22Rv1 (cell line): ENCODE results near the gene CEP128.

ENCODE experiments used
- H3K27ac ChIP-seq: fragments of 450-650 bp; 2 replicates; pipeline ENCODE4 v1.5.1; 2017
- ZFX ChIP-seq: fragments of 450-650 bp; IDR thresholded peaks from 2 replicates; pipeline ENCODE4 v1.6.1; 2017; ENCODE audit warnings: antibody characterized with exemption, borderline replicate concordance
- TF ChIP-seq, protein P1 (sequence below): fragments of 450-650 bp; IDR thresholded peaks from 2 replicates; pipeline ENCODE4 v1.5.1; 2017; ENCODE audit warnings: mild to moderate bottlenecking

CEP128 gene

DNA sequence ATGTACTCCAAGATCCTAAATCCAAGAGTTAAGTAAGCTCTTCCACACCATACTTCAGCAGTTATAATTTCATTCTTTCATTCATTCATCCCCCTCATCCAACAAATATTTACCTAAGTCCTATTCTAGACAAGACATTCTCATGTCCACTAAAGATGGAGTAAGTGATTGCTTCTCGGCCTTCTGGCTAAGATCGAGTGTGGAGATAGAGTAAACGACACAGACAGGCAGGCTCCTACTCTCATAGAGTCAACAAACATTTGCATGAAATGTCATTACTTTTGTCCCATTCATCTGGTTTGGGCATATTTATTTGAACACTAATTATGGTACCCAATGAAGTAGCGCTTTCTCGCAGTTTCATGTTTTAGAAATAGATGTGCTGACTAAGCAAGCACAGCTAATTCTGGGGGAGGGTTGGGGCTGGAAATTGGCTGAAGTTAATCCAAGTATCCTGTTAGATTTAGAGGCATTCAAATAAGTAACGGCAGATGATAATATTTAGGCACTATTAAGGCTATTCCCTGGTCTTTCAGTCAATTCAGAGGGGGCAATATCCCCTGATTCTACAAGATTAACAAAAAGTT is 176.5 kb downstream of the CEP128 start:
- TF ChIP-seq ZFX = no peak
- TF ChIP-seq, protein P1, sequence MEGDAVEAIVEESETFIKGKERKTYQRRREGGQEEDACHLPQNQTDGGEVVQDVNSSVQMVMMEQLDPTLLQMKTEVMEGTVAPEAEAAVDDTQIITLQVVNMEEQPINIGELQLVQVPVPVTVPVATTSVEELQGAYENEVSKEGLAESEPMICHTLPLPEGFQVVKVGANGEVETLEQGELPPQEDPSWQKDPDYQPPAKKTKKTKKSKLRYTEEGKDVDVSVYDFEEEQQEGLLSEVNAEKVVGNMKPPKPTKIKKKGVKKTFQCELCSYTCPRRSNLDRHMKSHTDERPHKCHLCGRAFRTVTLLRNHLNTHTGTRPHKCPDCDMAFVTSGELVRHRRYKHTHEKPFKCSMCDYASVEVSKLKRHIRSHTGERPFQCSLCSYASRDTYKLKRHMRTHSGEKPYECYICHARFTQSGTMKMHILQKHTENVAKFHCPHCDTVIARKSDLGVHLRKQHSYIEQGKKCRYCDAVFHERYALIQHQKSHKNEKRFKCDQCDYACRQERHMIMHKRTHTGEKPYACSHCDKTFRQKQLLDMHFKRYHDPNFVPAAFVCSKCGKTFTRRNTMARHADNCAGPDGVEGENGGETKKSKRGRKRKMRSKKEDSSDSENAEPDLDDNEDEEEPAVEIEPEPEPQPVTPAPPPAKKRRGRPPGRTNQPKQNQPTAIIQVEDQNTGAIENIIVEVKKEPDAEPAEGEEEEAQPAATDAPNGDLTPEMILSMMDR = no peak

DNA sequence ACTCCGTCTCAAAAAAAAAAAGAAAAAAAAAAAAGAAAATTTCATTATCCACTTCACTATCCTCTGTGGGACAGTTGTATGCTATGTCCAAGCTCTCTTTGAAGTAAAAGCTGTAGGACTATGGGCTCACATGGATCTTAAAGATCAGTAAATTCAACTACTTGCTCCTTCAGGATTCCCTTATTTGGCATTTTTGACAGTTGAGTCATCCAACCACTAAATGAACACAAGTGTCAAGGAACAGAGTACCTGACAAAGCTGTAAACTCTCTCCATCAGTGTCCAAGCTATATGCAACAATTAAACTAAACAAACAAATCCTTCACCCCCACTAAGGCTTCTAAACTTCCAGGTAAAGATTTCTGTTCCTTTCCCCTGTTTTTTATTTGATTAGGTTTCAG is 177.0 kb downstream of the CEP128 start:
- no peak for TF ChIP-seq ZFX
- TF ChIP-seq, protein P1 = no peak

More for the DNA sequence above, 176.5 kb downstream of the CEP128 start:
- H3K27ac ChIP-seq = no peak overlapping the region

DNA sequence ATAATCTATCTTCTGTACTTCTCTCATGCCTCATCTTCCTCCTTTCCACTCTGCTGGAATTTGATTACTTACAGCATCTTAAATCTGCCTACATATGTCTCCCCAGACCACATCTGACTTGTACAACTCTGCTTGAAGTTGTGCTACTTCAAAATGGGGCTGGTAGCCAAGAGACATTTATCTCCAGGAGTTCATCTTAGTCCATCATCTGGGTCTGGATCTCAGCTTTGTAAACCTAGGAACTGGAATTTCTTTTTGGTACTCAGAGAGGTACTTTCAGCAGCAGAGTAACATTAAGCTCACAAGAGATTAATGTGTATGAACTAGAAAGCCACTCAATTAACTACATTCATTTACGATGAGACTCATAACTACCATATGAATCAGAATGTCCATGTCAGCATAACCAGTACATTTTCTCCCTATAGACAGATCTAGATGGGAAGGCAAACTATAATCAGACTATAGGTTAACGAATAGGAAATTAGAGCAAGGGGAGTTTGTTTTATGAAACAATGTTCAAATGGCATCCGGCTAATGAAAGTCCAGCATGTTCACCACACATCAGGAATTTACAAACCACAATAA is 178.8 kb downstream of the CEP128 start:
- no peak for TF ChIP-seq ZFX
- no peak overlapping the region for H3K27ac ChIP-seq

More for the DNA sequence above, 177.0 kb downstream of the CEP128 start:
- no peak overlapping the region for H3K27ac ChIP-seq

DNA sequence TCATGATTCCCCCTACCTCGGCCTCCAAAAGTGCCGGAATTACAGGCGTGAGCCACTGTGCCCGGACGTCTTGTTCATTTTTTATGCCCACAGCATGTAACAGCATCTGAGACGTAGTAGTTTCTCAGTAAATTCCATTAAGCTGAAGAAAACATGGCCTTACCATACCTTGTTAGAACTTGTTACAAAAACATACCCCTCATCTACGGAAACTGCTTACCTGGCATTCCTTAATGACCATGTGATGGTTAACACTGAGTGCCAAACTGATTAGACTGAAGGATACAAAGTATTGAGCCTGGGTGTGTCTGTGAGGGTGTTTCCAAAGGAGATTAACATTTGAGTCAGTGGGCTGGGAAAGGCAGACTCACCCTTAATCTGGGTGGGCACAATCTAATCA is 186.8 kb downstream of the CEP128 start:
- TF ChIP-seq ZFX = no peak
- TF ChIP-seq, protein P1 = no peak
- no peak overlapping the region for H3K27ac ChIP-seq

DNA sequence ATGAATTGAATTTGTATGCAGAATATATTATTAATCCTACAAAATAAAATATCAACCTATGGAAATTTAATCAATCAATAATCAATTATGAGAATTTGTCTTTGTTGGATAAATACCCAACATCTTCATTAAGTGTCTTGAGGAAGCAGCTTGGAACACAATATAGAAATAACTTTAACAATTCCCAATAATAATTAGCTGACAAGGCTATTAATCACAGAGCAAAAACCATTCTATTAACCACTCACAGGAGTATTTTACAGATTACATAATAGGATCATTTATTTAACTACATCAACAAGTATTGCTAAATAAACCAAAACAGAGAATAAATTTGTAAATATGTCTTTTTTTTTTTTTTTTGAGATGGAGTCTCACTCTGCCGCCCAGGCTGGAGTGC is 190.3 kb downstream of the CEP128 start:
- TF ChIP-seq ZFX = no peak
- TF ChIP-seq, protein P1 = no peak
- no peak overlapping the region for H3K27ac ChIP-seq

DNA sequence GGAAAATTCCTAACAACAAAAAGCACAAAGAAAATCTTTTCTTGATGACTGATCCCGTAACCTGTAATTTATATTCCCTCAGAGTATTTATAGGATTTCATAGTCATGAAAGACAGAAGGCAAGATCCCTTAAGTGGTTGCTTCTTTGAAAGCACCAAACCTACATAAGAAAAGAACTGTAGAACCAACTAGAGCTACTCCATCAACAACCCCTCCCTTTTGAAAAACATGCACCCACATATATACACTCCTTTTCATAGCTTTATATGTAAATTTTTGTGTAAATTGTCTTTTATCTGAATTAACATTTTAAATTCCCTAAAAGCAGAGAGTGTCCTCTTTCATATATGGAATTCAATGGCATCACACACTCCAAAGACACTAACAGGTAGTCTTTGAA is 215.3 kb downstream of the CEP128 start:
- TF ChIP-seq, protein P1 = no peak
- no peak for TF ChIP-seq ZFX
- H3K27ac ChIP-seq = no peak overlapping the region

DNA sequence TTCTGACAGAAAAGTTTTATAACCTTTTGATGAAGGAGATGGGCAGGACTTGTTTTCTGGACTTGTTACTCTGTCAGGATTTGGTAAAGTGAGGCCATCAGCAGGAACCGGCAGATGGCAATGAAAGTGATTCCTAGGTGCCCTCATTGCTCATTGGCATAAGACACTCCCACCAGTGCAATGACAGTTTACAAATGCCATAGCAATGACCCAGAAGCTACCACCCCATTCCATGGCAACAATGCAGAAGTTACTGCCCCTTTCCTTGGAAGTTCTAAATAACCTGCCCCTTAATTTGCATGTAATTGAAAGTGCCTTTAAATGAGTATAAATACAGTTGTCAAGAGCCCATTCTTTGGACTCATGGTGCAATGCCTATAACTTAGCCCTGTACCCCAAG is 222.6 kb downstream of the CEP128 start:
- TF ChIP-seq, protein P1 = no peak
- no peak for TF ChIP-seq ZFX
- no peak overlapping the region for H3K27ac ChIP-seq

DNA sequence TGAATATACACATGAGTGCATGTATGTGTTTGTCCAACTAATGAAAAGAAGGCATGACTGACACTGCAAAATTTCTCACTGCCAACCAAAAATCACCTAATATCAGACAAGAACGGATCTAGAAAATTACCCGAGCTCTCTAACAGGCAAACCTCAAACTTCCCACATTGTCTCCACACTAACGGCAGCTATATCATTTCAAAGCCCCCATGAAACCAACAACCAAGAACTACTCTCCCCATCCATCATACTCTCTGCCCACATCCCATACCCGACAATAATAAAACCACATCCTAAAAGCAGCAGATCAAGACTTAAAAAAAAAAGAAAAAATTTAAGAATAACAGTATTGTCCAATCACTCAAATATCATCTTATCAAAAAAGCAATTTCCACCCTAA is 227.1 kb downstream of the CEP128 start:
- TF ChIP-seq, protein P1 = no peak
- TF ChIP-seq ZFX = no peak
- H3K27ac ChIP-seq = no peak overlapping the region
